ENCODE data around the gene ADGRB3.

DNA sequence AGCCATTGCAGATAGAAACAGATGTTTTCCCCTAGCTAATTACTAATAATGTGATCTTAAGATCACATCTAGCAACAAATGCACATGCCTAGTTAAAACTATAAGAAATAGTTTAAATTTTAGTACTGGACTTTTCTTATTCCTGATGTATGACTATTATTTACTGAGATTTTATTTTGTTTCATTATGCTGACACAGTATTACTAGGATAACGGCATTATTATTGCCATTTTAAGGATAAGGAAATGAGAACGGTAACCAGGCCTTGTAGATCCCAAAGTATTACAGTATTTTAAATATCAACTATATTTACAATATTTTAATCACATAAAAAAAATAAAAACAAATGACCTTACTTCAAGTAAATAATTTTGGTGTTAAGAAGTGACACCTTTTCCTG, 240.3 kb downstream of the ADGRB3 start:
- TF ChIP-seq, protein P1, sequence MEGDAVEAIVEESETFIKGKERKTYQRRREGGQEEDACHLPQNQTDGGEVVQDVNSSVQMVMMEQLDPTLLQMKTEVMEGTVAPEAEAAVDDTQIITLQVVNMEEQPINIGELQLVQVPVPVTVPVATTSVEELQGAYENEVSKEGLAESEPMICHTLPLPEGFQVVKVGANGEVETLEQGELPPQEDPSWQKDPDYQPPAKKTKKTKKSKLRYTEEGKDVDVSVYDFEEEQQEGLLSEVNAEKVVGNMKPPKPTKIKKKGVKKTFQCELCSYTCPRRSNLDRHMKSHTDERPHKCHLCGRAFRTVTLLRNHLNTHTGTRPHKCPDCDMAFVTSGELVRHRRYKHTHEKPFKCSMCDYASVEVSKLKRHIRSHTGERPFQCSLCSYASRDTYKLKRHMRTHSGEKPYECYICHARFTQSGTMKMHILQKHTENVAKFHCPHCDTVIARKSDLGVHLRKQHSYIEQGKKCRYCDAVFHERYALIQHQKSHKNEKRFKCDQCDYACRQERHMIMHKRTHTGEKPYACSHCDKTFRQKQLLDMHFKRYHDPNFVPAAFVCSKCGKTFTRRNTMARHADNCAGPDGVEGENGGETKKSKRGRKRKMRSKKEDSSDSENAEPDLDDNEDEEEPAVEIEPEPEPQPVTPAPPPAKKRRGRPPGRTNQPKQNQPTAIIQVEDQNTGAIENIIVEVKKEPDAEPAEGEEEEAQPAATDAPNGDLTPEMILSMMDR (IDR thresholded peaks at IDR 0.05; ENCODE audit: low read length), result no peak
- TF ChIP-seq EZH2 (IDR thresholded peaks at IDR 0.05; ENCODE audit: borderline replicate concordance, low read length), result no peak
